Activated B cell treated with CpG ODN at 0.5 μM for 24 hours (primary cell): Measurements from ENCODE around the gene PACC1. TPM values are rescaled to one million over a fixed set of nuclear protein-coding genes. Genes with fewer than 3 reads are reported as not detected.

ENCODE experiments used
- ATAC-seq: fragments of 200-7000 bp; cut with Tn5 transposase; one replicate; pipeline ENCODE4 v1.10.0; 2021; ENCODE audit warnings: low read depth, mild to moderate bottlenecking, moderate library complexity
- CTCF ChIA-PET: fragments of 350-600 bp; sonication (Branson Sonifier 250); formaldehyde crosslinking; loops from one replicate; lab custom pipeline; 2021; ENCODE audit warnings: antibody characterized with exemption; lab: Charles Lee
- POLR2A ChIA-PET: fragments of 350-600 bp; sonication (Branson Sonifier 250); formaldehyde crosslinking; loops from one replicate; lab custom pipeline; 2021; ENCODE audit warnings: antibody characterized with exemption; lab: Charles Lee
- DNase-seq: peaks from one replicate; pipeline ENCODE4 v3.0.0; 2022
- H3K27ac Mint-ChIP-seq: one replicate; pipeline ENCODE4 v1.8.0; 2020; ENCODE audit warnings: mixed read lengths
- H3K27me3 Mint-ChIP-seq: one replicate; pipeline ENCODE4 v1.8.0; 2021; ENCODE audit warnings: mixed read lengths
- H3K36me3 Mint-ChIP-seq: one replicate; pipeline ENCODE4 v1.8.0; 2021; ENCODE audit warnings: low read depth, mixed read lengths
- H3K4me1 Mint-ChIP-seq: one replicate; pipeline ENCODE4 v1.8.0; 2021; ENCODE audit warnings: mixed read lengths
- H3K4me3 Mint-ChIP-seq: one replicate; pipeline ENCODE4 v1.8.0; 2020; ENCODE audit warnings: mild to moderate bottlenecking, mixed read lengths
- H3K9me3 Mint-ChIP-seq: one replicate; pipeline ENCODE4 v1.8.0; 2020; ENCODE audit warnings: mixed read lengths
- intact Hi-C: fragments of 100-400 bp; cut with micrococcal nuclease; formaldehyde crosslinking; loops from one replicate; pipeline ENCODE4 v1.15.1; 2024
- total RNA-seq: library from RNA; stranded (reverse); gene quantifications from 2 replicates; pipeline ENCODE4 v1.2.3, GENCODE V29; 2022
- TF ChIP-seq, protein P1 (sequence below): fragments of 200-600 bp; IDR thresholded peaks from one replicate; pipeline ENCODE4 v1.8.0; 2022; ENCODE audit warnings: antibody characterized with exemption, mild to moderate bottlenecking

PACC1 gene
- total RNA-seq, 1 donor from 2014 or later: 20.0 TPM

DNA sequence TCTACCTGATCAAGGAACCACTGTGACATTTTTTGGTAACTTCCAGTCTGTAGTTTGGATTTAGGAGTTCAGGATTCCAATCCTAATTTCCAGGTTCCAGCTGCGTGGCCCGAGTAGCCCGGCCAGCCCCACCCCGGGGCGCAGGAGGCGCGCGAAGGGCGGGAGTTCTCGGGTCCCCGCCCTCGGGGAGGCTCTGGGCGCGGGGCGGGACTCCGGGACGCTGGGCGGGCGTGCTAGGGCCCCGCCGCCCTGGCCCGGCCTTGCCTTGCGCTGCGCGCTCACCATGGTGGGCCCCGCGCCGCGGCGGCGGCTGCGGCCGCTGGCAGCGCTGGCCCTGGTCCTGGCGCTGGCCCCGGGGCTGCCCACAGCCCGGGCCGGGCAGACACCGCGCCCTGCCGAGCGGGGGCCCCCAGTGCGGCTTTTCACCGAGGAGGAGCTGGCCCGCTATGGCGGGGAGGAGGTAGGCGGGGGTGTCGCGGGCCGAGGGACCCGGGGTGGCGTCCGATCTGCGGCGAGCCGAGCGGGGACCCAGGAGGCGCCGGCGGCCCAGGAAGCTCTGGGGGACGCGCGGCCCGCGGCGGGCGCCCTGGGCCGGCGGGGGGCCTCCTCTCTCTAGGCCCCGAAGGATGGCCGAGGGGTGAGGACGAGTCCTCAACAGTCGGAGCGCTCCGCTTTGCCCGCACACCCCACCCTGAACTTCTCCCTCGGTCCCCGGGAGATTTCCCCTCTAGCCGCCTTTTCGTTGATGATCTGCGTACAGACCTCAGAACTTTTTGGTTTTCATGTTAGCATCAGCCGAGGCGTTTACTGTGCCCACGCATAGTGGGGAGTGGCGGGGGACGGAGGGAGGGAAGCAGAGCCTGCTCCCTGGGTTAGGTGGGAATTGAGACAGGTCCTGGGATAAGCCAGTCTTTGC is 18.2 kb upstream of the PACC1 start, which contains the start of gene NENF:
Gene NENF, plus strand, starts transcription at position 260 of the 916 bp plus-strand sequence. Its CDS starts 24 bp downstream, at position 284.
- no peaks in the 10 kb centered on the region for H3K27me3 Mint-ChIP-seq
- DNase-seq (peak; percentile 80), ATAC-seq (peak; percentile 99)
- no peaks in the 10 kb centered on the region for H3K36me3 Mint-ChIP-seq
- peaks cover 16% of the 10 kb centered on the region for H3K4me1 Mint-ChIP-seq
- ChIA-PET POLR2A (interaction anchor here (0.6 to 1.7 kb wide), 6 partner anchors 18 to 398 kb away, joined by 3 to 21 read pairs (median 4); partner anchors contain the start of genes NSL1 and PACC1), CTCF (interaction anchor here (1.1 to 1.9 kb wide), 2 partner anchors 23 to 362 kb away, joined by 4 to 7 read pairs; no protein-coding TSS in a partner anchor)
- peak within 1 kb of the TSS; percentile 78 for H3K4me3 Mint-ChIP-seq
- H3K9me3 Mint-ChIP-seq: no peaks in the 10 kb centered on the region
- peak within 1 kb of the TSS; percentile 22 for H3K27ac Mint-ChIP-seq
- TF ChIP-seq, protein P1, sequence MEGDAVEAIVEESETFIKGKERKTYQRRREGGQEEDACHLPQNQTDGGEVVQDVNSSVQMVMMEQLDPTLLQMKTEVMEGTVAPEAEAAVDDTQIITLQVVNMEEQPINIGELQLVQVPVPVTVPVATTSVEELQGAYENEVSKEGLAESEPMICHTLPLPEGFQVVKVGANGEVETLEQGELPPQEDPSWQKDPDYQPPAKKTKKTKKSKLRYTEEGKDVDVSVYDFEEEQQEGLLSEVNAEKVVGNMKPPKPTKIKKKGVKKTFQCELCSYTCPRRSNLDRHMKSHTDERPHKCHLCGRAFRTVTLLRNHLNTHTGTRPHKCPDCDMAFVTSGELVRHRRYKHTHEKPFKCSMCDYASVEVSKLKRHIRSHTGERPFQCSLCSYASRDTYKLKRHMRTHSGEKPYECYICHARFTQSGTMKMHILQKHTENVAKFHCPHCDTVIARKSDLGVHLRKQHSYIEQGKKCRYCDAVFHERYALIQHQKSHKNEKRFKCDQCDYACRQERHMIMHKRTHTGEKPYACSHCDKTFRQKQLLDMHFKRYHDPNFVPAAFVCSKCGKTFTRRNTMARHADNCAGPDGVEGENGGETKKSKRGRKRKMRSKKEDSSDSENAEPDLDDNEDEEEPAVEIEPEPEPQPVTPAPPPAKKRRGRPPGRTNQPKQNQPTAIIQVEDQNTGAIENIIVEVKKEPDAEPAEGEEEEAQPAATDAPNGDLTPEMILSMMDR: no peak
- intact Hi-C loops: loop anchor here (1.0 to 10.0 kb wide), 5 partner anchors 18 to 918 kb away; partner anchors contain the start of genes DTL, INTS7 and PPP2R5A

DNA sequence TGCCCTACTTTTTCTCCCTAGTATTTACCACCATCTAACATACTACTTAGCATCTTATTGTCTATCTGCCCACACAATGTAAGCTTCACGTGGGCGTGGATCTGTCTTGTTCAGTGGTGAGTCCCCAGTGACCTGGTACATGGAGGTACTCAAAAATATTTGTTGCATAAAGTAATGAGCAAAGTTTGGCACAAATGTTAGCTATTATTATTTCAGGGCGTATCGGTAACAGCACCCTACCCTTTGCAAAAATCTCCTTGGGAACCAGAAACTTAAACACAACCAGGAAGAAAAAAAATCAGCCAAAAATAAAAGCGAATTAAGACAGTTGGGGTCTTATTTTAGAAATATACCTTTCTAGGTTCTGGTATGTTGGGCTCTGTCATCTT is 17.6 kb upstream of the PACC1 start:
- Mint-ChIP-seq H3K4me3 (peak overlapping the region; percentile 75), H3K9me3 (no peaks in the 10 kb centered on the region), H3K27me3 (no peaks in the 10 kb centered on the region), H3K27ac (peak overlapping the region; percentile 22), H3K4me1 (peaks cover 16% of the 10 kb centered on the region), H3K36me3 (no peaks in the 10 kb centered on the region)
- POLR2A ChIA-PET: interaction anchor here (0.8 to 1.7 kb wide), 4 partner anchors 17 to 362 kb away, joined by 3 to 21 read pairs (median 6); partner anchors contain the start of genes NSL1 and PACC1
- CTCF ChIA-PET: interaction anchor here (1.1 to 1.9 kb wide), 2 partner anchors 23 to 362 kb away, joined by 4 to 7 read pairs; no protein-coding TSS in a partner anchor
- no peak for ATAC-seq
- intact Hi-C loops: loop anchor here (1.0 to 10.0 kb wide), 4 partner anchors 17 to 917 kb away; partner anchors contain the start of gene PPP2R5A
- no peak for DNase-seq
- TF ChIP-seq, protein P1: no peak

DNA sequence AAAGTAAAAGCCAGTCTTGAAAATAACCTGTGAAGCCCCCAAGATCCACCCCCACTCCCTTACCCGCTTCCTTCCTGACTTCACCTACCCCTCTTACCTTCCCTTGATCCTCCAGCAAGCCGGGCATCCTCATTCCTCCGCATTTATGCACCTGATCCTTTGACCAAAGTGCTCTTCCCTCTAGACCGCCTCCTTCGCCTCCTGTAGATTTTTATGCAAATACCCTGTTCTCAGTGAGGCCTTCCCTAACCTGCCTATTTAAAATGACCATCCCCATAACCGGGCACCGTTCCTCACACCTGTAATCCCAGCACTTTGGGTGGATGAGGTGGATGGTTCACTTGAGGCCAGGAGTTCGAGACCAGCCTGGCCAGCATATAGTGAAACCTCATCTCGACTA is 17.0 kb upstream of the PACC1 start:
- intact Hi-C loops: loop anchor here (1.0 to 10.0 kb wide), 4 partner anchors 16 to 917 kb away; partner anchors contain the start of gene PPP2R5A
- CTCF ChIA-PET: interaction anchor here (1.1 to 1.9 kb wide), 2 partner anchors 24 to 361 kb away, joined by 4 to 7 read pairs; no protein-coding TSS in a partner anchor
- TF ChIP-seq, protein P1: no peak
- Mint-ChIP-seq H3K4me1 (peaks cover 16% of the 10 kb centered on the region), H3K9me3 (no peaks in the 10 kb centered on the region), H3K27ac (peak overlapping the region; percentile 31), H3K27me3 (no peaks in the 10 kb centered on the region), H3K36me3 (no peaks in the 10 kb centered on the region), H3K4me3 (peak overlapping the region; percentile 37)
- ATAC-seq (no peak), DNase-seq (no peak)
- POLR2A ChIA-PET: interaction anchor here (1.7 kb wide), 1 partner anchor 17 kb away, joined by 21 read pairs; the partner anchor contains the start of gene PACC1

DNA sequence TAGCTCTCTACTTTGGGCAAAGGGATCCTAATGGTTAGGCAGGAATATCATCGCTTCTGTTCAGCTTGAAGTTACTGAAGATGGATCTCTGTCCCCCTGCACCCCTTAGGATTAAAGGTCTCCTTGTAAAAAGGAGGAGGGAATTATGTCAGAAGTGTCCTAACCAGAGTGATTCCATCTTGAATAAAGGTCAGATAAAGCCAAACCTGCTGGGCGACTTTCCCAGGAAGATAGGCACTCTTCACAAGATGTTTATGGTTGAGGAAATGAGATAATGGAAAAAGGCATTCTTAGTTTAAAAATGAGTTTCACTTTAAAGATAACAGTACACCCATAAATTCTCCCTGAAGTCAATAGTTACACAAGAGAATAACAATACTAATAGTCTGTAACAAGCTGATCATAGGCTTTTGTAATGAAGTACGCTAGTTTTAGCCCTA is 16.3 kb upstream of the PACC1 start:
- DNase-seq (no peak), ATAC-seq (no peak)
- H3K27ac Mint-ChIP-seq: no peak overlapping the region
- H3K4me1 Mint-ChIP-seq: peaks cover 16% of the 10 kb centered on the region
- POLR2A ChIA-PET: interaction anchor here (1.6 kb wide), 1 partner anchor 369 kb away, joined by 4 read pairs; no protein-coding TSS in a partner anchor
- H3K9me3 Mint-ChIP-seq: no peaks in the 10 kb centered on the region
- H3K36me3 Mint-ChIP-seq: no peaks in the 10 kb centered on the region
- H3K27me3 Mint-ChIP-seq: no peaks in the 10 kb centered on the region
- CTCF ChIA-PET: interaction anchor here (0.5 kb wide), 1 partner anchor 23 kb away, joined by 3 read pairs; no protein-coding TSS in a partner anchor
- no peak overlapping the region for H3K4me3 Mint-ChIP-seq
- intact Hi-C loops: loop anchor here (10.0 kb wide), 1 partner anchor 916 kb away; no protein-coding TSS in a partner anchor
- TF ChIP-seq, protein P1: no peak
